NCI-H510A (cell line): ENCODE data around the gene BCAS3.

Source experiments
- DNase-seq: peaks from one replicate; lab custom pipeline; 2025; lab: John Stamatoyannopoulos, UW

The BCAS3 gene

DNA sequence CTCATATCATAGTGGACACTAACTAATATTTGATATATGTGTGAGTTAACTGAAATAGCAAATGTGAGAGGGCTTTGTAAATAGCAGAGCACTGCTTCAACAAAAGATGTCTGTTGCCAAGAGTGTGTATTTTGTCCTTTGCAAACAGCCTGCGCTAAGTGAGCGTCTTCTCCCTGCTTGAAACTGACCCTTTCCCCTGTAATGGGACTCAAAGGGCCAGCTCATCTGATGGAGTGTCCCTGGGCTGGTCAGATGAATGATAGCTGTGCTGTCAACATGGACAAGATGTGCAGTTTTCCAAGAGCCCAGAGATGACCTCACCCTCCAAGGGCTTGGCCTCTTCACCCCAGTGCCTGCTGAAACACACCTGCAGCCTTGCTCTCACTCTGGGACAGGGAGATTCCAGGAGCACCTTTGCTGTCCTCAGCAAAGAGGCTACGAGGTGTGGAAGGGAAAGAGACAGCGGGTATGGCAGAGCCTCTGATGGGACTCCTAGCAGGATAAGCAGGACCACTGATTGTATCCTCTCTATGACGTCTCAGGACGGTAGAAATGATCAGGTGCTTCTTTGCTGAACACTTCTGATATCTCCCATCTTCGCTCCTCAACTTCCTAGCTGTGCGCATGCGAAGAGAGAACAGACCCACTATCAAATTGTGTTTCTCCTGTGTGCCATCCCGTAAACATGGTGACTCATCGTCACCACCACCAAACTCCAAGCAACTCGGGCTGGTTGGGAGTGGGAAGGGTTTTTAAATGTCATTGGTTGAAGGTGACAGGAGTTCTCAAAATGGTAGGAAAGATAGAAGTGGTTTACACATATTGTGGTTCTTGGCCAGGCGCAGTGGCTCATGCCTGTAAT is 686.2 kb downstream of the BCAS3 start:
- no peak for DNase-seq

DNA sequence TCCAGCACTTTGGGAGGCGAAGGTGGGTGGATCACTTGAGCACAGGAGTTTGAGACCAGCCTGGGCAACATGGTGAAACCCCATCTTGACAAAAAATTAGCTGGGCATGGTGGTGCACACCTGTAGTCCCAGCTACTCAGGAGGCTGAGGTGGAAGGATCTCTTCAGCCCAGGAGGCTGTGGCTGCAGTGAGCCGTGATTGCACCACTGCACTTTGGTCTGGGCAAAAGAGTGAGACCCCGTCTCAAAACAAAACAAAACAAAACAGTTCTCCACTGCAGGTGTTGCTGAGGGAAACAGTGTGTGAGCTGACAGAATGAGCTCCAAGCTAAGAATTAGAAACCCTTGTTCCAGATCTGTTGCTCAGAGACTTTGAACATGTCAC is 686.8 kb downstream of the BCAS3 start:
- DNase-seq: no peak

- DNase-seq: no peak
These were observed 688.5 kb downstream of the BCAS3 start for GRCh38 chr17:61366076-61366714.

DNA sequence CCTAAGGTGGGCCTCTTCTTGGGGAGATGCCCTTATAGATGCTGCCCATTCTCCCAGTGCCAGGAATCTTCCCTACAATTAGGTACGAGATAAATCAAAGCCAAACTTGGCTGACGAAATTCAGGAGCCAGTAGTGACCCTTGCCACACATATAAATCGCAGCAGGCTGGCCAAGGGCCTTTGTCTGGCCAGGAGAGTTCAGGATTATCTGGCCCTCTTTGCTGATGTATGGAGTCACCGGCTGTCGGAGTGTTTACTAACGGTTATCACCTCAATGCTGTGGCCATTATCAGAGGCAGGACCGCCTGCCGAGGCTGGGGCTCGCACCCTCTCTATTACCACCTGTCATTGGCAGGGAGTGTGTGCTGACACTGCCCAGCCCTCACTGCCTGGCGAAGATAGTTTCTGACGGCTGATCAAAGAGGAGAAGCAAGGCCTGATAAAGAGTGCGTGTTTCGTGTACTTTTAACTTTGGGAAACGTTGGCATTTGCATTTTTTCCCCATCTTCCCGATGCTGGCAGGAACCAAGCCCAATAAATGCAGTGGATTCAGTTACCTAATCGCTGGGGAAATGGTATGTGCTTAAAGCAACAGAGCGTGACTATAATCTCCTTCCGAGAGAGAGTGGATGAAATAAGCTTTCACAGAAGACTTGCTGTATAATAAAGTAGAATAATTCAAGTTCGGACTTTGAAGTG is 689.2 kb downstream of the BCAS3 start:
- peak; percentile 52 for DNase-seq

GRCh38 chr17:61368049-61368831 is 690.6 kb downstream of the BCAS3 start:
- DNase-seq: no peak

DNA sequence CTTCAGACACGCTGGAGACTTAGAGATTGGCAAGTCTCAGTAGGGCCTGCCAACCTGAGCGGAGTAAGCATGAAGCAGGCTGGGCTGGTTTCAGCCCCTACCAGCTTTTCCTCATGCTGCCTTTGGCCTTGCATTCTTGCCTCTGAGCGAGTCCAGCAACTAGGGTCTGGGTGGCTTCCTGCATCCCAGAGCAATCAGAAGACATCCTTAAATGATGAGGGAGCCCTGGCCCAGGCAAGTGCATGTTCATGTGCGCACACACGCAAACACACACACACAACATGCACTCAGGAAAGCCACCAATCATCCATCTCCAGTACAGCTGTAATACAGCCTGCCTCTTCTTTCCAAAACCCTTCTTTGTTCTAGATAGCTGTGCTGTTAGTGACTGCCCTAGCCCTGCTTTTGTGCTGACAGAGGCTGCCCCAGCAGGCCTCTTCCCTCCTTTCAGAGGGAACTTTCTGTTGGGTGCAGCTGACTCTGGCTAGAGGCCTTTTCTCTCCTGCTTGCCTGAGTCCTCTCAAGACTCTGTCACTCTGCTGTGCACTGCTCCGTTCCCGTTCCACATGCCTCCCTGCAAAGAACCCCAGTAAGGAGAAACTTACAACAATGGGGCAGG is 691.3 kb downstream of the BCAS3 start:
- no peak for DNase-seq

DNA sequence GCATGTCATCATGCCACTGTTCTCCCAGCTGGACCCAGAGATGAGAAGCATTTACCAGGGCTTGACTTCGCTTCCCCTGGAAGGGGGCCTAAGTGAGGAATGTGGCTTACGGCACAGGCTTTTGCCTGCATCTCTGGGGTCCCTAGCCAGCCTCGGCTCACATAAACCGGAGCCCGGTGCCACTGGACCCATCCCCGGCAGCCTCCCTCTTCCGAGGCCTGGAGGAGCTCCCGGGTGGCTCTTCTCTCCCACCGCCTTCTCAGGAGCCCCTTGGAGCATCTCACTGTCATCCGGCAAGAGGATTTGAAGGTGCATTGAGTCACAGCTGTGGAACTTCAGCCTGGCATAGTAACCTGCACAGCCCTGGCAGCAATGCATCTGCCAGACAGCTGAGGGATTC is 692.1 kb downstream of the BCAS3 start:
- no peak for DNase-seq

GRCh38 chr17:61371179-61371578 is 693.5 kb downstream of the BCAS3 start:
- DNase-seq: no peak

DNA sequence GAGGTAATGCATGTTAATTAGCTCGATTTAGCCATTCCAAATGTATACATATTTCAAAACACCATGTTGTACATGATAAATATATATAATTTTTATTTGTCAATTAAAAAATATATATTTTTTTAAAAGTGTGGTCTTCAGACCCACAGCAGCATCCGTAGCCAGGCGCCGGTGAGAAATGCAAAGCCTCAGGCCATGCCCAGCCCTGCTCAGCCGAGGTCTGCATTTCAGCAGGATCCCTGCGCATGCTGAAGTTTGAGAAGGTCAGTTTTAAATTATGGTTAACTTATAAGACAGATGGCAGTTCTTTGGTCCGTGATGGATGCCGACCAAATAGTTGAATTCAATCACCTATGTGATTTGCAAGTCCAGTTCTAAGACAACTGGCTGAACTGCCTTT is 694.0 kb downstream of the BCAS3 start:
- no peak for DNase-seq

DNA sequence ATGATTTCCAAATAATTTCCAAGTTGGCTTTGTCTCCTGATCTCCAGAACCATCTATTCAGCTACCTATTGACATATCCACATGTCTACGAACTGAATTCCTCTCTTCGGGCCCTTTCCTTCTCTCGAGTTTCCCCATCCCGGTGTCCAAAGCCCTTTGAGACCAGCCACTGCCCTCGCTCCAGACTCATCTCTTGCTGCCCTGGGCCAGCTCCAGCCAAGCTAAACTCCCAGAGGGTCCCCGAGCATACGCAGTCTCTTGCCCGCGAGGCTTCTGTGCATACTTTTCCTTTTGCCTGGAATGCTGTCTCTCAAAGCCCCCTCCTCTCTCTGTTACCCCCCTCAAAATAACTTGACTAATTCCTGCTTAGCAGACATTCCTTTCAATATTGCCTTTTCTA is 694.8 kb downstream of the BCAS3 start:
- no peak for DNase-seq

DNA sequence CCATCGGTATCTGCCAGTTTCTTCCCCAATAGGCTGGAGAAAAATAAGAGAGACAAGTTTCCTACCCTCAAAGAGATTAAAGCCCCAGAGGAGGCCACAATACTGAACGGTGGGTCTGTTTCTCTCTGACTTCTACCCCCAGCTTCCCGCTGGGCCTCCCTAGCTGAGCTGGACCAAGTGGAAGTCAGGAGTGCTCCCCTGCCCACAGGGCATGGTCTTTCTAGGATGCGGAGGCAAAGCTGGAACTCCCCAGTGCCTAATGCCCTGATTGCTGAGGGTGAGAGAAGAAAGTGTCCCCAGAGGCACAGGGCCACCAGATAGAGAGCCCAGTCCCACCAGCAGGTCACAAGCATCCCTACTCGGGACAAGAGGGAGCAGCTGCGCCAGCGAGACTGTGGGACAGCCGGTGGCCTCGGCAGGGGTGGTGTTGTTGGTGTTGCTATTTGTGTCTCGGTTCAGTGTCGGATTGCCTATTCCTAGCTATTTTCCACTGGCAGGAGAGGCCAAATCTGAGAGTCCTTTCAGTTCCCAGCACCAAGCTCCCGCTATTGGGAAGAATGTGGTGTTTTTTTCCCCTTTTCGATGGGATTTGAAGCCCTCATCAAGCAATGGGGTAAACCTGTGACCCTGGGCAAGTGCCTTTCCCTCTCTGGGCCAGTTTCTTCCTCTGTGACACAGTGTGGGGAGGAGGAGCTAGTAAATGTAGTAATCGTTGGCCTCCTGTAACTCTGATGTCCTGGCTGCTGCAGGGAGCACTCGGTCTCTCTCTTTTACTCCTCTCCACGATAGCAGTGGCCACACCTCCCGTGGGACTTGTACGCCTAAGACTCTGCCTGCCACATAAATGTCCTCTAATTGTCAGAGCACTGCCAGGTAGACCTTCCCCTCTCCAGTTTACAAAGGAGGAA is 699.5 kb downstream of the BCAS3 start:
- no peak for DNase-seq

GRCh38 chr17:61378658-61379456 is 701.2 kb downstream of the BCAS3 start:
- no peak for DNase-seq

DNA sequence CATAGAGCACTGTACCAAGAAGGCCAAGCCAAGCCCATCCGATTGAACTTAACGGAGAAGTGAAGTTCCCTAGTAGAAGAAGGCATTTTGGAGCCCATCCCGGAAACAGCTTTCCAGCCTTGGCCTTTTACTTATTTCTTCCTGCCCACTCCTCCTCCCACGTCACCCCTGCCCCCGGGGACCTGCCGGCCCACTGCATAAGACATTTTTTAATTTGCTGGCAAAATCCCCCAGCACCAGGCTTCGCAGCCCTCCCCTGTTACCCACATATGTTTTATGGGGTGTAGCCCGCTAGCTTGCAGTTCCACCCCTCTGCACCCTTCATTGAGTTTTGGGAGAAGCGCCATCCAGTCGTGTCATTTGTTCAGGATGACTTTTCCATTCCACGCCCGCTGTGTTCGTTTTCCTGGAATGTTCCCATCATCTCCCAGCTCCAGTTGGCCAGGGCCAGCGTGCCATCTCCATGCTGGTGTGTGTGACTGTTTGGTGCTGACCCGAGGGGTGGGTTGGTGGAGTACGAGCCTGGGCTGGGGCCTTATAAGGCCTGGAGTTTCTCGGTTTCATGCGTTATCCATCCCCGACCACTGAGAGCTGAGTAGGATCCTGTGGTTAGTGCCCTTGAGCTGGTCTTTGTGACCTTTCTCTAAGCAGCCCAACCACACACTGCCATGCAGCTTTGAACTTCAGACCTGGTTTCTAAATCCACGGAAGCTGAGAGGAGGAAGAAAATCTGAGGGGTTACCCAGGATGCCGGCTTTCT is 702.0 kb downstream of the BCAS3 start:
- no peak for DNase-seq

DNA sequence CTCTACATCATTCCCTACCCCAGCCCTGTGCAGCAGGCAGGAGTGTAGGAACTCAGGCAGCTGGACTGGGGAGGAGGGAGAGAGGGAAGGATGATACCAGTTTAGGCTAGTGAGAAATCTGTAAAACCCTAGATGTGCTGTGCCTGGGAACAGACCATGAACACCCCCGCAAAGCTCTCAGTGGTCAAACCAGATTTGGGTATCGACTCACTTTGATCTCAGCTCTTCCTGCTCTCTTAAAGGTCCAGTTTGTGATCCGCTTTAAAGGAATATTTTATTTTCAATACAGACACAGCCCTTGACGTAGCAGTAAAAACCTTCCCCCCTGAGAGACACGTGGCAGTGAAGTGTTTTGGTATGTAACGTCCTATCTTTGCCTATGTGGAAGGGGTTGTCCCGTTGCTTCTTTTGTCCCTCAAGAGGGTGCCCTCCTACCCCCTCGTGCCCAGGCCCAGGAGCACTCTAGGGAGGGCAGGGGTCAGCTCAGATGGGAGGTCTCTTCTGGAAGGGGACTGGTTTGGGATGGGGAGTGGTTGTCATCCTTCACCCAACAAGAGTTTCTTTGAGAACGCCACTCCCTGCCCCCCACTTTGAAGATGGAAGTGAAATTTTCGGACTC is 702.7 kb downstream of the BCAS3 start:
- DNase-seq: no peak

DNA sequence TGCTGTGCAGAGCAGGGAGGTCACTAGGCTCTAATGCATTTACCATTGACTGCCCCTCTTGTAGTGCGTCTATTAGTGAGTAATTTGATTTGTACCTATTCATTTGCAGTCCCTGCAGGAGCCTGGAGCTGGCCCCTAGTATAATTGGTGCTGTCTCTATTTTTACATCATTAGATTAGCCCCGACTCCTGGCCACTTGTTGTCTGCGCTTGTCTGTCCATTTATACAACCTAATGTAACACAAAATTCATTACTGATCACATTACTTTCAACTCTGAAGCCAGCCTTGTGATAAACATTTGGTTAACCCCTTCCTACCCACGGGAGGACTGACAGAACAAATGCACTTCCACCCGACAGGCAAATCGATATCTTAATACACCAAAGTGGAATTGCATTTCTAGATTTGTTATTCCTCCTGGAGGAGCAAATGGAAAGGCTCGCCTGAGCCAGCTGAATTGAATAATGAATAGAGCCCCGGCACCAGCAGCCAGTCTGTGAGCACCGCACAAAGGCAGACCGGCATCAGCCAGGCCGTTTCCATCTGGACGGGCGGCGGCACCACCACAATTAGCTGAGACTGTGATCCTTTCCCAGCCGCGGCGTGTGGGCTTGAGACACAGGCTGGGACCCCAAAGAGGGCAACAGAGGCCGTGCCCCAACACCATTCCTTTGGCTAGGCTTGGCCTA is 703.3 kb downstream of the BCAS3 start:
- DNase-seq: no peak

- no peak for DNase-seq
These were observed 703.9 kb downstream of the BCAS3 start for GRCh38 chr17:61381537-61381936.

- no peak for DNase-seq
These were observed 705.4 kb downstream of the BCAS3 start for GRCh38 chr17:61382796-61383688.
